T-cell (primary cell): ENCODE results near the gene CBX7. TPM values are rescaled to one million over a fixed set of nuclear protein-coding genes. Genes with fewer than 3 reads are reported as not detected.

ENCODE experiments used
- ATAC-seq, 4 experiments: fragments of 200-7000 bp in 3 of 4; fragments of 150-1000 bp in 1 of 4; cut with Tn5 transposase; replicated peaks in 1 of 4; 1 replicate in 3 of 4; 2 replicates in 1 of 4; pipeline ENCODE4 v1.10.0; 2021; ENCODE audit warnings: moderate library complexity in 3 of 4, mild to moderate bottlenecking in 2 of 4, moderate number of reproducible peaks in 1 of 4
- CTCF ChIA-PET, 2 donors: fragments of 300-600 bp; sonication (Branson Sonifier 250); formaldehyde crosslinking; loops; one replicate each; lab custom pipeline; 2022; ENCODE audit warnings: antibody characterized with exemption in 2 of 2; lab: Charles Lee
- POLR2A ChIA-PET, 2 donors: fragments of 300-600 bp; sonication (Branson Sonifier 250); formaldehyde crosslinking; loops; one replicate each; lab custom pipeline; 2022; ENCODE audit warnings: antibody characterized with exemption in 2 of 2; lab: Charles Lee
- DNase-seq, 35 experiments: peaks; one replicate each; pipeline versions ENCODE4 v3.0.0 to v3.0.0-alpha.2; 2013 to 2023
- H3K27ac ChIP-seq: one replicate; pipeline ENCODE4 v1.5.1; 2013; ENCODE audit warnings: low read length
- H3K27me3 ChIP-seq, 2 experiments: replicated peaks in 1 of 2; 1 replicate in 1 of 2; 2 replicates in 1 of 2; pipeline versions ENCODE4 v1.6.1 to v1.7.0; 2013; ENCODE audit warnings: low read length in 1 of 2, mixed read lengths in 1 of 2; ENCODE audit not compliant: control insufficient read depth in 2 of 2, insufficient read depth in 2 of 2; ENCODE audit errors: extremely low read depth in 1 of 2
- H3K36me3 ChIP-seq, 2 donors: 1 replicate in 1 of 2; 2 replicates in 1 of 2; pipeline versions ENCODE4 v1.6.1 to v1.7.0; 2013; ENCODE audit warnings: low read length in 1 of 2; ENCODE audit not compliant: control insufficient read depth in 2 of 2, insufficient read depth in 1 of 2; ENCODE audit errors: extremely low read depth in 1 of 2
- H3K4me1 ChIP-seq, 2 experiments: 1 replicate in 1 of 2; 2 replicates in 1 of 2; pipeline versions ENCODE4 v1.6.1 to v1.7.0; 2013; ENCODE audit warnings: low read length in 2 of 2, mixed read lengths in 1 of 2; ENCODE audit not compliant: insufficient read depth in 2 of 2, control insufficient read depth in 1 of 2; ENCODE audit errors: extremely low read depth in 1 of 2
- H3K4me3 ChIP-seq, 2 donors: 1 replicate in 1 of 2; 2 replicates in 1 of 2; pipeline versions ENCODE4 v1.5.1 to v1.7.0; 2013; ENCODE audit warnings: mild to moderate bottlenecking in 2 of 2, low read length in 1 of 2, moderate library complexity in 1 of 2; ENCODE audit not compliant: control insufficient read depth in 1 of 2; ENCODE audit errors: extremely low read depth in 1 of 2
- H3K9me3 ChIP-seq: 2 replicates; pipeline ENCODE4 v1.7.0; 2013
- H3K27ac Mint-ChIP-seq, 2 donors: one replicate each; pipeline ENCODE4 v1.8.0; 2020 to 2021; ENCODE audit warnings: mild to moderate bottlenecking in 2 of 2, mixed read lengths in 2 of 2
- H3K27me3 Mint-ChIP-seq, 2 donors: one replicate each; pipeline ENCODE4 v1.8.0; 2021 to 2022; ENCODE audit warnings: mixed read lengths in 2 of 2
- H3K36me3 Mint-ChIP-seq: one replicate; pipeline ENCODE4 v1.8.0; 2021; ENCODE audit warnings: mixed read lengths
- H3K4me1 Mint-ChIP-seq, 3 donors: one replicate each; pipeline ENCODE4 v1.8.0; 2020 to 2022; ENCODE audit warnings: mixed read lengths in 3 of 3, mild to moderate bottlenecking in 1 of 3
- H3K4me3 Mint-ChIP-seq, 3 donors: one replicate each; pipeline ENCODE4 v1.8.0; 2020 to 2022; ENCODE audit warnings: mild to moderate bottlenecking in 3 of 3, mixed read lengths in 3 of 3, moderate library complexity in 3 of 3
- H3K9me3 Mint-ChIP-seq, 3 donors: one replicate each; pipeline ENCODE4 v1.8.0; 2020 to 2022; ENCODE audit warnings: mixed read lengths in 3 of 3
- WGBS: methylation state at CpG from one replicate; pipeline ENCODE4 v1.1.5; 2013; ENCODE audit warnings: missing lambda C conversion rate; ENCODE audit not compliant: insufficient coverage; 5-methylcytosine and 5-hydroxymethylcytosine counted together
- total RNA-seq, 35 experiments: library from RNA in 6 of 35; stranded (reverse) in 6 of 35; fragments of 120-200 nt in 1 of 35; gene quantifications; one replicate each; pipeline versions ENCODE4 v1.2.1 to v1.2.4 and lab custom pipeline; 2013 to 2026

The CBX7 gene
- total RNA-seq, 5 donors from 2014 or later (not counting 1 experiment from before 2014, with no cell fraction given), result 67.4 to 160 (median 149) TPM

DNA sequence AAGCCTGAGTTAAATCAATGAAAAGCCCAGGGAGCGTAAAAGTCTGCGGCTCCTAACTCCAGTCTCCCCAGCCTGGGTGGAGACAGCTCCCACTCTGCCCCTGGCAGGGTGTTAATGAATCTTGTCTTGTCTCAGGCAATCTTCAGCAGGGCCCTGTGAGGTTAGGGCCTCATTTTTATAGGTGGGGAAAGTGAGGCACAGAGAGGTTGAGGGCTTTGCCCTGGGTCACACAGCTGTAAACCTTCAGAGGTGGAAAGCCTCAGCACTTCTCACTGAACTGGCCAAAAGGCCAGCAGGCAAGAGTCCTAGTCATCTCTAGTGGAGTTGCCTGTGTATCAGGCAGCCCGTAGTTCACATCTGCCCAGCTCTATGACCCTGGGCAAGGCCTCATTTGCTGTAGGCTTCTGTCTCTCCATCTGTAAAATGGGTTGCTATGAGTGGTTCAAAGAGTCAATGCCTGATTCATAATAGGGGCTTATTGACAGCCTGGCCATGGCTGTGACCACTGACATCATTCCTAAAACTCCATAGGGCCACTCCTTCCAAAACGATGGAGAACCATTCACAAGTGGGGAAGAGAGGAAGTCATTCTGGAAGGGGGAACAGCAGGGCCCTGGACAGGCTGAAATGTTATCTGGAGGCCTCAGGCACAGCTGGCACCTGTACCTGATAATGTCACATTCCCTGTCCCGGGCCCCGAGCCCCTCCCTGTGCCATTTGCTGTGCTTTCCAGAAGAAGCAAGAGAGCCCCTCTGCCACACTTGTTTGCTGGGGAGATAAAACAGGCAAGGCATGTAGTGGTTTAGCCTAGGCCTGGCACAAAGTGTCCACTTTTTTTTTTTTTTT lies 6.0 kb downstream of the CBX7 start:
- peak in 2 of 35 experiments; percentile 16 to 24 for DNase-seq
- ChIA-PET POLR2A (interaction anchor here (0.6 to 0.7 kb wide), 2 partner anchors 186 to 676 kb away, joined by 3 to 11 read pairs; no protein-coding TSS in a partner anchor), CTCF (no interaction called here)
- H3K4me1 ChIP-seq, result peaks cover 10 to 74% of the 10 kb centered on the region in 2 experiments
- Mint-ChIP-seq H3K27ac (peak overlapping the region; percentile 98 to 99), H3K36me3 (peaks cover 3% of the 10 kb centered on the region), H3K4me3 (peak overlapping the region; percentile 78 to 87 (median 83)), H3K27me3 (no peaks in the 10 kb centered on the region), H3K9me3 (no peaks in the 10 kb centered on the region), H3K4me1 (peaks cover 51 to 71% (median 65%) of the 10 kb centered on the region in 3 donors)
- no peaks in the 10 kb centered on the region for H3K27me3 ChIP-seq
- ATAC-seq, result no peak
- peaks cover 0 to 18% of the 10 kb centered on the region in 2 donors for H3K36me3 ChIP-seq
- H3K27ac ChIP-seq, result peak overlapping the region; percentile 81
- no peaks in the 10 kb centered on the region for H3K9me3 ChIP-seq
- H3K4me3 ChIP-seq, result peak overlapping the region; percentile 56 to 62
- 91% methylated on average over 5 of the region's 6 CpGs for WGBS

DNA sequence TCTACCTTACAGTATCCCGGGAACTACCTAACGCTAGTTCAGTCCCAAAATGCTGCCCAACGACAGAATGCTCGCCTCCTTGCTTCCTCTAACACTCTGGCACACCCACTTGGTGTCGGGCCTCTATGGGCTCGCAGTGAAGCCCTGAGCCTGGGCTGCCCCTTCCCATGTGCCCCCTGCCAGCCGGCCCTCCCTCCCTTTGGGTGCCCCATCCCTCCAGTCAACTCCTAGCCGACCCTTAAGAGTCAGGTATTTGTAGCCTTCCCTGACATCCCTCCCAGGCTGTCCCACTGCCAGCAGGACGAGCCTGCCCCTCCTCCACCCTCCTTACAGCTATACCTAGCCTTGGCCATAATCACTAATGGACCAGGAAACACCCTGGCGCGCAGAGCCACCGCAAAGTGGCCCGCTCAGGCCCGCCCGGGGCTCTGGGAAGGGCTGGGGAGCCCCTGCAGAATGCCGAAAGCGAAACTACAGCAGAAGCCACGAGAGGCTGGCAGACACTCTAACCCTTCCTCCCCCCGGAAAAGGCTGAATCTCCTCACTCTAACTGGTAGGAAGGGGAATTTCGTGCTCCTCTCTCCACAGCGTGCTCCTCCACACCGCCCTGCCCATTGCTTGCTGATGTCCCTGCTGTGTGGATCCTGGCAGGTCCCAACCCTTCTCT lies 8.2 kb downstream of the CBX7 start:
- Mint-ChIP-seq H3K4me1 (peaks cover 28 to 51% (median 43%) of the 10 kb centered on the region in 3 donors), H3K27me3 (no peaks in the 10 kb centered on the region), H3K27ac (peak overlapping the region; percentile 95), H3K4me3 (peak overlapping the region; percentile 92 to 96 (median 93)), H3K36me3 (peaks cover 7% of the 10 kb centered on the region), H3K9me3 (no peaks in the 10 kb centered on the region)
- CTCF ChIA-PET, result no interaction called here
- peaks cover 8 to 22% of the 10 kb centered on the region in 2 donors for H3K36me3 ChIP-seq
- no peaks in the 10 kb centered on the region for H3K9me3 ChIP-seq
- peak in 34 of 35 experiments; percentile 19 to 85 (median 50) for DNase-seq
- peak; percentile 28 to 51 (median 34) for ATAC-seq
- POLR2A ChIA-PET, result interaction anchor here in 1 of 2 donors (0.7 kb wide), 1 partner anchor 9 kb away, joined by 3 read pairs; the partner anchor contains the start of gene CBX7
- H3K27me3 ChIP-seq, result no peaks in the 10 kb centered on the region
- H3K4me1 ChIP-seq, result peaks cover 5 to 51% of the 10 kb centered on the region in 2 experiments
- peak overlapping the region; percentile 91 to 93 for H3K4me3 ChIP-seq
- WGBS, result 22% methylated on average over 11 of the region's 22 CpGs
- peak overlapping the region; percentile 61 for H3K27ac ChIP-seq

DNA sequence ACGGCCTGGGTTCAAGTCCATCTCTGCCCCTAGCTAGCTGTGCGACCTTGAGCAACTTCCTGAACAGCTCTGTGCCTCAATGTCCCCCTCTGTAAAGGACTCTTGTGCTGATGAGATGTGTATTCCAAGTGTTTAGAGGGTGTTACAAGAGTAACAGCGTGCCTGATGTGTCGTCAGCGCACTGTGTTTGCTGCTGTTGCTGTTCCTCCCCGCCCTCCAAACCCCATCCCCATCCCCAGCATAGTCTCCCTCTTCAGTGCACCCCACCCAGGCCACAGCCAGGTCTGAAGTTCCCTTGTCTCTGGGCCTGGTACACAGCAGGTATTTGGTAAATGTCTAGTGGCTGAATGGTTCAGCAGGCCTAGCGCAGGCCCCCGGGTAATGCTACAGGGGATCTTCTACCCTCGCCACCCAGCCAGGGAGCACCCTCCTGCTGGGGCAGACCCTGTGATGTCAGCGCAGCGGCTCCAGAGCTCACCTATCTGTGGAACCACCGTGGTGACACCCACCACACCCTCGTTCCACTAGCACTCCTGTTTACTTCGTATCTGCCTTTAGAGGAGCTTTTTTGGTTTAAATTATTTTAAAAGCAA lies 10.3 kb downstream of the CBX7 start:
- H3K4me1 ChIP-seq, result peaks cover 5 to 38% of the 10 kb centered on the region in 2 experiments
- H3K9me3 ChIP-seq, result no peaks in the 10 kb centered on the region
- Mint-ChIP-seq H3K27me3 (no peaks in the 10 kb centered on the region), H3K4me1 (peaks cover 20 to 35% (median 25%) of the 10 kb centered on the region in 3 donors), H3K4me3 (no peak overlapping the region), H3K36me3 (peaks cover 7% of the 10 kb centered on the region), H3K9me3 (no peaks in the 10 kb centered on the region), H3K27ac (no peak overlapping the region)
- 95% methylated on average over 4 of the region's 14 CpGs for WGBS
- ChIA-PET POLR2A (no interaction called here), CTCF (interaction anchor here in 1 of 2 donors (1.1 to 1.3 kb wide), 4 partner anchors 23 to 176 kb away, joined by 3 to 5 read pairs (median 3); no protein-coding TSS in a partner anchor)
- ATAC-seq (no peak), DNase-seq (no peak)
- H3K27ac ChIP-seq, result no peak overlapping the region
- no peaks in the 10 kb centered on the region for H3K27me3 ChIP-seq
- peaks cover 8 to 9% of the 10 kb centered on the region in 2 donors for H3K36me3 ChIP-seq
- H3K4me3 ChIP-seq, result no peak overlapping the region

DNA sequence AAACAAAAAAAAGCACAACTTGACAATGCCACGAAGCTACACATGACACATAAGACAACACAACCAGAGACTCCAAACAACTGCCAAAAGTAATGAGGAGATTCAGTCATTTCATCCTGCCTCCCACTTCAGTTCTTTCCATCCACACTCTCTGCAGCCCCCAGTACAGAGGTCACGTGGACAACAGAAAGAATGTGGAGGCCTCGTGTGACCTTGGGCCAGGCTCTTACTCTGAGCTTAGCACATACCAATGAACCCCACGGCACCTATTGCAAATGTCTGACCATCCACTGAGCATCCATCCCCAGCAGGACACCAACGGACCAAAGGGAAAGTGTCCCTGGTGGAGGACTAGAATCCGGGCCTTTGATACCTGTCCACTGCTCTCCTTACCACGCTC lies 12.5 kb downstream of the CBX7 start:
- H3K27ac Mint-ChIP-seq, result no peak overlapping the region
- H3K27me3 Mint-ChIP-seq, result no peaks in the 10 kb centered on the region
- Histone ChIP-seq H3K4me3 (no peak overlapping the region), H3K4me1 (peaks cover 0 to 22% of the 10 kb centered on the region in 2 experiments), H3K9me3 (no peaks in the 10 kb centered on the region), H3K36me3 (peaks cover 9 to 11% of the 10 kb centered on the region in 2 donors), H3K27me3 (no peaks in the 10 kb centered on the region), H3K27ac (no peak overlapping the region)
- DNase-seq (no peak), ATAC-seq (no peak)
- peaks cover 13 to 25% (median 13%) of the 10 kb centered on the region in 3 donors for H3K4me1 Mint-ChIP-seq
- peaks cover 7% of the 10 kb centered on the region for H3K36me3 Mint-ChIP-seq
- WGBS, result 95% methylated on average over 5 of the region's 7 CpGs
- H3K4me3 Mint-ChIP-seq, result no peak overlapping the region
- POLR2A ChIA-PET, result no interaction called here
- no peaks in the 10 kb centered on the region for H3K9me3 Mint-ChIP-seq
- CTCF ChIA-PET, result no interaction called here

DNA sequence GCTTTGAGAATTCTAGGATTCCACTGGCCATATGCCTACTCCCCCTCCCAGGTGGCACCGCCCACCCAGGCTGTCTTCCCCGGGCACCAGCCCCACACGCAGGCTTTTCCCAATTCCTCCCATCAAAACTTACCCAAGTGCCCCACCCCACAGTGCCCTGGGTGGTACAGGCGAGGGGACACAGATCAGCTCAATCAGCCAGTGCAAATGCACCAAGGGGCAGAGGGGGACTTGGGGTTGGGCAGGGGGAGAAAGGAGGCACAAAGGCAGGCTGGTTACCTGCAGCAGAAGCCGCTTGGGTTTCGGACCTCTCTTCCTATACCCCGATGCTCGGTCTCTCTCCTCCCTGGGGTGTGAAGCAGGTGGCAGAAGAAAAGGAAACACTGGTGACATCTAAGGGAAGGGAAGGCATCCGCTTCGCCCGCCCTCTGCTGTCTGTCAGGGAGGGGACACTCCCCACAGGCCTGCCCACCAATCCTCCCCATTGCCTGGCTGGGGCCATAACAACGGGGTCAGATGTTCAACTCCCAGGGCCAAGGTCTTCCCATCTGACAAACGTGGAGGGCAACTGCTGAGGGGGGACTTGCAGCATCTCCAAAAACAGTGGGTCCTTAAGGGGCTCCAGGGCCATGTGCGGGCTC lies 14.0 kb downstream of the CBX7 start:
- no peak overlapping the region for H3K4me3 Mint-ChIP-seq
- H3K9me3 Mint-ChIP-seq, result no peaks in the 10 kb centered on the region
- CTCF ChIA-PET, result interaction anchor here (0.7 kb wide), 2 partner anchors 15 to 67 kb away, joined by 3 read pairs; no protein-coding TSS in a partner anchor
- peaks cover 10% of the 10 kb centered on the region for H3K36me3 Mint-ChIP-seq
- peaks cover 11 to 18% of the 10 kb centered on the region in 2 donors for H3K36me3 ChIP-seq
- H3K27me3 ChIP-seq, result no peaks in the 10 kb centered on the region
- H3K27ac ChIP-seq, result no peak overlapping the region
- no peak overlapping the region for H3K4me3 ChIP-seq
- ATAC-seq (peak in 2 of 4 experiments; percentile 18 to 47), DNase-seq (no peak)
- POLR2A ChIA-PET, result no interaction called here
- H3K27ac Mint-ChIP-seq, result no peak overlapping the region
- H3K4me1 ChIP-seq, result peaks cover 0 to 8% of the 10 kb centered on the region in 2 experiments
- WGBS, result 40% methylated on average over 2 of the region's 14 CpGs
- H3K4me1 Mint-ChIP-seq, result peaks cover under 1 to 14% (median 1%) of the 10 kb centered on the region in 3 donors
- no peaks in the 10 kb centered on the region for H3K27me3 Mint-ChIP-seq
- no peaks in the 10 kb centered on the region for H3K9me3 ChIP-seq
